H9 (cell line): ENCODE measurements around the gene ZBTB16. TPM values are rescaled to one million over a fixed set of nuclear protein-coding genes. Genes with fewer than 3 reads are reported as not detected.

Source experiments
- DNase-seq: peaks from one replicate; pipeline ENCODE4 v3.0.0-alpha.2; 2017
- H2AFZ ChIP-seq: one replicate; pipeline ENCODE4 v1.6.1; 2013; ENCODE audit warnings: mild to moderate bottlenecking, low read length, control low read depth, moderate library complexity
- H2AK5ac ChIP-seq: 2 replicates; pipeline ENCODE4 v1.6.1; 2013; ENCODE audit warnings: low read length, control low read depth, mixed read lengths; ENCODE audit not compliant: insufficient read length
- H2BK120ac ChIP-seq: one replicate; pipeline ENCODE4 v1.6.1; 2013; ENCODE audit warnings: low read depth, mild to moderate bottlenecking, low read length, control low read depth, inconsistent platforms; ENCODE audit not compliant: poor library complexity, severe bottlenecking
- H2BK12ac ChIP-seq: 2 replicates; pipeline ENCODE4 v1.6.1; 2013; ENCODE audit warnings: low read length, control low read depth, mixed read lengths, low read depth; ENCODE audit not compliant: insufficient read length
- H2BK15ac ChIP-seq: 2 replicates; pipeline ENCODE4 v1.6.1; 2013; ENCODE audit warnings: low read depth, low read length, control low read depth
- H2BK20ac ChIP-seq: one replicate; pipeline ENCODE4 v1.6.1; 2013; ENCODE audit warnings: low read depth, mild to moderate bottlenecking, low read length, control low read depth, inconsistent platforms; ENCODE audit not compliant: poor library complexity, severe bottlenecking
- H2BK5ac ChIP-seq: 2 replicates; pipeline ENCODE4 v1.6.1; 2013; ENCODE audit warnings: low read length, control low read depth, mixed read lengths; ENCODE audit not compliant: insufficient read length
- H3K14ac ChIP-seq: 2 replicates; pipeline ENCODE4 v1.6.1; 2013; ENCODE audit warnings: low read length, control low read depth; ENCODE audit not compliant: insufficient read depth
- H3K18ac ChIP-seq: 2 replicates; pipeline ENCODE4 v1.6.1; 2013; ENCODE audit warnings: low read depth, mild to moderate bottlenecking, mixed read lengths, low read length, control low read depth; ENCODE audit not compliant: insufficient read length
- H3K23ac ChIP-seq: 2 replicates; pipeline ENCODE4 v1.6.1; 2013; ENCODE audit warnings: low read length, control low read depth, mixed read lengths, low read depth; ENCODE audit not compliant: insufficient read length
- H3K23me2 ChIP-seq: 2 replicates; pipeline ENCODE4 v1.6.1; 2013; ENCODE audit warnings: low read depth, mild to moderate bottlenecking, mixed read lengths, low read length, control low read depth; ENCODE audit not compliant: insufficient read length, poor library complexity, severe bottlenecking
- H3K27ac ChIP-seq: 2 replicates; pipeline ENCODE4 v1.5.1; 2013; ENCODE audit warnings: low read length, control low read depth, mixed read lengths, low read depth; ENCODE audit not compliant: insufficient read length
- H3K27me3 ChIP-seq: 2 replicates; pipeline ENCODE4 v1.6.1; 2013; ENCODE audit warnings: low read length, control low read depth, inconsistent platforms; ENCODE audit not compliant: insufficient read depth
- H3K4ac ChIP-seq: 2 replicates; pipeline ENCODE4 v1.6.1; 2013; ENCODE audit warnings: low read depth, mild to moderate bottlenecking, control low read depth, inconsistent platforms, low read length, moderate library complexity
- H3K4me1 ChIP-seq: 2 replicates; pipeline ENCODE4 v1.6.1; 2013; ENCODE audit warnings: low read length, control low read depth, inconsistent platforms; ENCODE audit not compliant: insufficient read depth
- H3K4me2 ChIP-seq: 2 replicates; pipeline ENCODE4 v1.6.1; 2013; ENCODE audit warnings: low read length, control low read depth, mixed read lengths; ENCODE audit not compliant: insufficient read length, insufficient read depth
- H3K56ac ChIP-seq: 2 replicates; pipeline ENCODE4 v1.6.1; 2013; ENCODE audit warnings: low read depth, mild to moderate bottlenecking, mixed read lengths, low read length, control low read depth; ENCODE audit not compliant: insufficient read length
- H3K79me1 ChIP-seq: 2 replicates; pipeline ENCODE4 v1.6.1; 2013; ENCODE audit warnings: low read depth, mild to moderate bottlenecking, moderate library complexity, low read length, control low read depth, inconsistent platforms; ENCODE audit not compliant: insufficient read depth, poor library complexity, severe bottlenecking
- H3K79me2 ChIP-seq: 2 replicates; pipeline ENCODE4 v1.6.1; 2013; ENCODE audit warnings: low read length, control low read depth, inconsistent platforms; ENCODE audit not compliant: insufficient read depth
- H3K9ac ChIP-seq: 2 replicates; pipeline ENCODE4 v1.6.1; 2013; ENCODE audit warnings: low read length, control low read depth, mixed read lengths; ENCODE audit not compliant: insufficient read length; ENCODE audit errors: extremely low read depth
- H3K9me3 ChIP-seq: one replicate; pipeline ENCODE4 v1.6.1; 2013; ENCODE audit warnings: low read depth, low read length, inconsistent platforms; ENCODE audit not compliant: control insufficient read depth
- H3T11ph ChIP-seq: one replicate; pipeline ENCODE4 v1.6.1; 2013; ENCODE audit warnings: mild to moderate bottlenecking, low read length, control low read depth, inconsistent platforms
- H4K20me1 ChIP-seq: one replicate; pipeline ENCODE4 v1.6.1; 2013; ENCODE audit not compliant: control insufficient read depth, insufficient read length, insufficient read depth
- H4K5ac ChIP-seq: 2 replicates; pipeline ENCODE4 v1.6.1; 2013; ENCODE audit warnings: low read depth, mild to moderate bottlenecking, mixed read lengths, low read length, control low read depth; ENCODE audit not compliant: insufficient read length
- H4K8ac ChIP-seq: replicated peaks from 2 replicates; pipeline ENCODE4 v1.6.1; 2013; ENCODE audit warnings: low read length, control low read depth, mixed read lengths, low read depth; ENCODE audit not compliant: insufficient read length
- H4K91ac ChIP-seq: 2 replicates; pipeline ENCODE4 v1.6.1; 2013; ENCODE audit warnings: low read depth, mild to moderate bottlenecking, moderate library complexity, mixed read lengths, low read length, control low read depth; ENCODE audit not compliant: insufficient read length
- H3K27ac Mint-ChIP-seq, 3 experiments: 2 replicates in 2 of 3; 3 replicates in 1 of 3; pipeline ENCODE4 v1.8.0; 2020 to 2021; ENCODE audit warnings: mixed read lengths in 3 of 3, mild to moderate bottlenecking in 1 of 3, moderate library complexity in 1 of 3
- H3K27me3 Mint-ChIP-seq: 2 replicates; pipeline ENCODE4 v1.8.0; 2021; ENCODE audit warnings: low read depth, mild to moderate bottlenecking, moderate library complexity, mixed read lengths
- H3K36me3 Mint-ChIP-seq, 3 experiments: 2 replicates in 2 of 3; 3 replicates in 1 of 3; pipeline ENCODE4 v1.8.0; 2020 to 2021; ENCODE audit warnings: low read depth in 3 of 3, mixed read lengths in 3 of 3; ENCODE audit not compliant: insufficient read depth in 1 of 3
- H3K4me1 Mint-ChIP-seq, 2 experiments: 2 replicates each; pipeline ENCODE4 v1.8.0; 2020; ENCODE audit warnings: mixed read lengths in 2 of 2
- H3K4me3 Mint-ChIP-seq, 2 experiments: 2 replicates in 1 of 2; 3 replicates in 1 of 2; pipeline ENCODE4 v1.8.0; 2020 to 2021; ENCODE audit warnings: mild to moderate bottlenecking in 2 of 2, mixed read lengths in 2 of 2, moderate library complexity in 1 of 2
- H3K9me3 Mint-ChIP-seq, 2 experiments: 2 replicates in 1 of 2; 3 replicates in 1 of 2; pipeline ENCODE4 v1.8.0; 2020; ENCODE audit warnings: mild to moderate bottlenecking in 2 of 2, mixed read lengths in 2 of 2, moderate library complexity in 1 of 2
- CTCF ChIP-seq: fragments of 200-600 bp; sonication (generic); conservative IDR thresholded peaks from 3 replicates; pipeline ENCODE4 v1.8.0; 2021; ENCODE audit warnings: antibody characterized with exemption, mild to moderate bottlenecking
- WGBS: extraction: QIAGEN DNeasy Blood & Tissue Kit; methylation state at CpG from one replicate; pipeline ENCODE4 v1.1.7; 2013; ENCODE audit warnings: missing lambda C conversion rate, low lambda C conversion rate, mixed read lengths; ENCODE audit not compliant: insufficient read length; ENCODE audit errors: extremely low coverage; 5-methylcytosine and 5-hydroxymethylcytosine counted together
- total RNA-seq: library from RNA; stranded (reverse); gene quantifications from 2 replicates; pipeline ENCODE4 v1.2.1, GENCODE V29; 2021

Gene ZBTB16
- total RNA-seq, 1 experiment from 2014 or later = not detected

GRCh38 chr11:114085965-114086793 is 26.7 kb downstream of the ZBTB16 start:
- Histone ChIP-seq H4K5ac (no peak overlapping the region), H4K91ac (no peak overlapping the region), H3K27ac (no peak overlapping the region), H3K9me3 (no peaks in the 10 kb centered on the region), H2BK5ac (no peak overlapping the region), H2AK5ac (no peak overlapping the region), H3K23me2 (no peaks in the 10 kb centered on the region), H2AFZ (no peak overlapping the region), H3K14ac (no peak overlapping the region), H3K4me2 (no peak overlapping the region), H3K79me1 (no peaks in the 10 kb centered on the region), H4K20me1 (no peaks in the 10 kb centered on the region), H3K23ac (no peak overlapping the region), H2BK120ac (no peak overlapping the region), H3K56ac (no peak overlapping the region), H3K27me3 (peaks cover 2% of the 10 kb centered on the region), H3K79me2 (no peaks in the 10 kb centered on the region), H2BK12ac (no peak overlapping the region), H3K18ac (no peak overlapping the region), H2BK15ac (no peak overlapping the region), H2BK20ac (no peak overlapping the region), H4K8ac (no peak overlapping the region), H3K4ac (no peak overlapping the region), H3K4me1 (no peaks in the 10 kb centered on the region), H3T11ph (no peak overlapping the region), H3K9ac (no peak overlapping the region)
- no CpG with 5 or more reads among the region's 7 CpGs for WGBS
- no peak overlapping the region for H3K27ac Mint-ChIP-seq
- no peak for TF ChIP-seq CTCF
- no peaks in the 10 kb centered on the region for H3K9me3 Mint-ChIP-seq
- H3K4me1 Mint-ChIP-seq = peaks cover 4 to 11% of the 10 kb centered on the region in 2 experiments
- DNase-seq = no peak
- H3K4me3 Mint-ChIP-seq = no peak overlapping the region
- H3K27me3 Mint-ChIP-seq = peaks cover 64% of the 10 kb centered on the region
- H3K36me3 Mint-ChIP-seq = no peaks in the 10 kb centered on the region
